HL-60 (cell line): Measurements from ENCODE around the gene CFAP92.

Source experiments
- DNase-seq, 2 experiments: peaks; one replicate each; pipeline ENCODE4 v3.0.0-alpha.2; 2010 to 2020; ENCODE audit warnings: low read depth in 1 of 2, low spot score in 1 of 2
- H3K27ac ChIP-seq: fragments of 250-450 bp; sonication (Bioruptor Pico); replicated peaks from 2 replicates; pipeline ENCODE4 v1.5.1; 2020; ENCODE audit warnings: mild to moderate bottlenecking, moderate library complexity
- H3K27me3 ChIP-seq: fragments of 250-450 bp; sonication (Bioruptor Pico); 2 replicates; pipeline ENCODE4 v1.5.1; 2021; ENCODE audit warnings: mild to moderate bottlenecking, moderate library complexity; ENCODE audit not compliant: insufficient read depth, poor library complexity, severe bottlenecking
- H3K4me3 ChIP-seq: replicated peaks from 2 replicates; pipeline ENCODE4 v1.5.1; 2011; ENCODE audit warnings: mild to moderate bottlenecking, control low read depth, low read length; ENCODE audit not compliant: insufficient read depth
- GABPA ChIP-seq: IDR thresholded peaks from 2 replicates; pipeline ENCODE4 v1.6.1; 2012; ENCODE audit warnings: low read depth
- POLR2AphosphoS5 ChIP-seq: IDR thresholded peaks from 2 replicates; pipeline ENCODE4 v1.6.1; 2012; ENCODE audit warnings: low read depth
- SPI1 ChIP-seq: IDR thresholded peaks from 2 replicates; pipeline ENCODE4 v1.6.1; 2012; ENCODE audit warnings: low read depth, mild to moderate bottlenecking, borderline replicate concordance
- TF ChIP-seq, protein P1 (sequence below): IDR thresholded peaks from 2 replicates; pipeline ENCODE4 v1.6.1; 2012; ENCODE audit warnings: low read depth; ENCODE audit not compliant: insufficient replicate concordance
- TF ChIP-seq, protein P2 (sequence below): IDR thresholded peaks from one replicate; pipeline ENCODE4 v1.5.1; 2011; ENCODE audit warnings: low read length, control low read depth, inconsistent platforms; ENCODE audit not compliant: insufficient read depth

The CFAP92 gene

DNA sequence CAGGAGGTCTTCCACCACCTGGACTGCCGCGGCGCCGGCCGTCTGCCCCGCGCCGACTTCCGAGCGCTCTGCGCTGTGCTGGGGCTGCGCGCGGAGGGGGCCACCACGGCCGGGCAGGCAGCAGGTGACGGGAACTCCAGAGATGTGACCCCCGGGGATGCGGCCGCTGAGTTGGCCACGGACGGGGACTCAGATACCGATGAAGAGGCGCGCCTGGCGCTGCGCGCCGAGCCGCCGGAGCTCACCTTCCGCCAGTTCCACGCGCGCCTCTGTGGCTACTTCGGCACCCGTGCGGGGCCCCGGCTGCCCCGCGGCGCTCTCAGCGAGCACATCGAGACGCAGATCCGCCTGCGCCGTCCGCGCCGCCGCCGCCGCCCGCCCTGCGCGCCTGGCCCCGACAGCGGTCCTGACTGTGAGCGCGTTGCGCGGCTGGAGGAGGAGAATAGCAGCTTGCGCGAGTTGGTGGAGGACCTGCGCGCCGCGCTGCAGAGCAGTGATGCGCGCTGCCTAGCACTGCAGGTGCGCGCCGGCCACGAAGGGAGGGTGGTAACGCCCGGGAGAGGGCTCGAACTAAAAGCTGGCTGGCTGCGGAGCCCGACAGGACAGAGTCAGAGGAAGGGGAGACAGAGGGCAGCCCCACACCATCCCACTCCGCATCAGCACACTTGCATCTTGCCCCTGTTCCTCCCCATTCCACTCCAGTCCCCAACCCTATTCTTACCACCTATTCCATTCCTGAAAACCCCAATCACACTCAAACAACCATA is 8.1 kb upstream of the CFAP92 start:
- TF ChIP-seq POLR2AphosphoS5 (no peak), GABPA (no peak), SPI1 (no peak)
- TF ChIP-seq, protein P1, sequence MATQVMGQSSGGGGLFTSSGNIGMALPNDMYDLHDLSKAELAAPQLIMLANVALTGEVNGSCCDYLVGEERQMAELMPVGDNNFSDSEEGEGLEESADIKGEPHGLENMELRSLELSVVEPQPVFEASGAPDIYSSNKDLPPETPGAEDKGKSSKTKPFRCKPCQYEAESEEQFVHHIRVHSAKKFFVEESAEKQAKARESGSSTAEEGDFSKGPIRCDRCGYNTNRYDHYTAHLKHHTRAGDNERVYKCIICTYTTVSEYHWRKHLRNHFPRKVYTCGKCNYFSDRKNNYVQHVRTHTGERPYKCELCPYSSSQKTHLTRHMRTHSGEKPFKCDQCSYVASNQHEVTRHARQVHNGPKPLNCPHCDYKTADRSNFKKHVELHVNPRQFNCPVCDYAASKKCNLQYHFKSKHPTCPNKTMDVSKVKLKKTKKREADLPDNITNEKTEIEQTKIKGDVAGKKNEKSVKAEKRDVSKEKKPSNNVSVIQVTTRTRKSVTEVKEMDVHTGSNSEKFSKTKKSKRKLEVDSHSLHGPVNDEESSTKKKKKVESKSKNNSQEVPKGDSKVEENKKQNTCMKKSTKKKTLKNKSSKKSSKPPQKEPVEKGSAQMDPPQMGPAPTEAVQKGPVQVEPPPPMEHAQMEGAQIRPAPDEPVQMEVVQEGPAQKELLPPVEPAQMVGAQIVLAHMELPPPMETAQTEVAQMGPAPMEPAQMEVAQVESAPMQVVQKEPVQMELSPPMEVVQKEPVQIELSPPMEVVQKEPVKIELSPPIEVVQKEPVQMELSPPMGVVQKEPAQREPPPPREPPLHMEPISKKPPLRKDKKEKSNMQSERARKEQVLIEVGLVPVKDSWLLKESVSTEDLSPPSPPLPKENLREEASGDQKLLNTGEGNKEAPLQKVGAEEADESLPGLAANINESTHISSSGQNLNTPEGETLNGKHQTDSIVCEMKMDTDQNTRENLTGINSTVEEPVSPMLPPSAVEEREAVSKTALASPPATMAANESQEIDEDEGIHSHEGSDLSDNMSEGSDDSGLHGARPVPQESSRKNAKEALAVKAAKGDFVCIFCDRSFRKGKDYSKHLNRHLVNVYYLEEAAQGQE = no peak
- TF ChIP-seq, protein P2, sequence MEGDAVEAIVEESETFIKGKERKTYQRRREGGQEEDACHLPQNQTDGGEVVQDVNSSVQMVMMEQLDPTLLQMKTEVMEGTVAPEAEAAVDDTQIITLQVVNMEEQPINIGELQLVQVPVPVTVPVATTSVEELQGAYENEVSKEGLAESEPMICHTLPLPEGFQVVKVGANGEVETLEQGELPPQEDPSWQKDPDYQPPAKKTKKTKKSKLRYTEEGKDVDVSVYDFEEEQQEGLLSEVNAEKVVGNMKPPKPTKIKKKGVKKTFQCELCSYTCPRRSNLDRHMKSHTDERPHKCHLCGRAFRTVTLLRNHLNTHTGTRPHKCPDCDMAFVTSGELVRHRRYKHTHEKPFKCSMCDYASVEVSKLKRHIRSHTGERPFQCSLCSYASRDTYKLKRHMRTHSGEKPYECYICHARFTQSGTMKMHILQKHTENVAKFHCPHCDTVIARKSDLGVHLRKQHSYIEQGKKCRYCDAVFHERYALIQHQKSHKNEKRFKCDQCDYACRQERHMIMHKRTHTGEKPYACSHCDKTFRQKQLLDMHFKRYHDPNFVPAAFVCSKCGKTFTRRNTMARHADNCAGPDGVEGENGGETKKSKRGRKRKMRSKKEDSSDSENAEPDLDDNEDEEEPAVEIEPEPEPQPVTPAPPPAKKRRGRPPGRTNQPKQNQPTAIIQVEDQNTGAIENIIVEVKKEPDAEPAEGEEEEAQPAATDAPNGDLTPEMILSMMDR = no peak
- peaks cover 28% of the 10 kb centered on the region for H3K27me3 ChIP-seq
- H3K4me3 ChIP-seq = peak overlapping the region; percentile 28
- no peak overlapping the region for H3K27ac ChIP-seq
- DNase-seq = peak in 1 of 2 experiments; percentile 33

DNA sequence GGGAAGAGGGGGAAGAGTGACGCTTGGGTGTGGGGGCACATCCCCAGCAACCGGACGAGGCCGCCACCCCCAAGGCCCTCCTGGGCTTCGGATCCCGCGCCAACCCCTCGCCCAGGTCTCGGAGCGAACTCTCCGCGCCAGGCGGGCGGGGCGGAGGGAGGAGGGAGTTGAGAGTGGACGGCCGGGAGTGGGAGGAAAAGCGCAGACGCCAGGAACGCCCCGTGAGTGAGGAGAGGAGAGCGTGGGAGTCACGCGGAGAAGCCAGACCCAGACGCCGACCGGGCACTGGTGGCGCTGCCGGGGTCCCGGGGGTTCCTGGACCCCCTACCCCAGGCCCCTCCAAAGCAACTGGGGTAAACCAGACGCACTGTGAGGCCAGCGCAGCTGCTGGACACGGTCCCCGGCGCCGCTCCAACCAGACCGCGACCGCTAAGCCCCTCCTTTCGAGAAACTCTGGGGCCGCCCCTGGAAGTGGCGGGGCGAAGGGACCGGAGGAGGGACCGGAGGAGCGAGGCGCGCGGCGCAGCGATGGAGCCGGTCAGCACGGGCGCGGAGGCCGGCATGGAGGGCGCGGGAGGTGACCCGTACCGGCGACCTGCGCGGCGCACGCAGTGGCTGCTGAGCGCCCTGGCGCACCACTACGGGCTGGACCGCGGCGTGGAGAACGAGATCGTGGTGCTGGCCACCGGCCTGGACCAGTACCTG is 7.4 kb upstream of the CFAP92 start, which contains the start of gene EFCC1:
Gene EFCC1, plus strand, starts transcription at position 204 of the 705 bp plus-strand sequence. Its CDS starts 325 bp downstream, at position 529.
- no peak within 1 kb of the TSS for H3K27ac ChIP-seq
- no peak for TF ChIP-seq SPI1
- TF ChIP-seq, protein P1 = no peak
- no peak for TF ChIP-seq POLR2AphosphoS5
- TF ChIP-seq, protein P2 = no peak
- TF ChIP-seq GABPA = no peak
- H3K27me3 ChIP-seq = peaks cover 28% of the 10 kb centered on the region
- H3K4me3 ChIP-seq = peak within 1 kb of the TSS; percentile 28
- no peak for DNase-seq

DNA sequence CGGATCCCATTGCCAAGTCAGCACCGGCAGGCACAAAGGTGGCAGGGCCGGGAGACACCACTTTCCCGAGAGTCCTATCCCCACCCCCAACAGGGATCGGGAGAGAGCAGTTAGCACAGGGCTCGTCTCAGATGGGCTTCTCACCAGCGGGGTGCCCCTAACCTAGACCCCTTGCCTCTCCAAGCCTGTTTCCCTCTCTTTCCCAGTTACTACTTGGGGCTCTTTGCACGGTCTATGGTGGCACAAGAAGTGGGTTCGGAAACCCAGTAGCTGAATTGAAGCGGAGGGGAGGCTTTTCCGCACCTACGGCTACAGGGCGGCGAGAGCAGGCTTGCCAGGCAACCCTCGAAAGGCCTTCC is 6.8 kb upstream of the CFAP92 start:
- Histone ChIP-seq H3K27ac (no peak overlapping the region), H3K4me3 (no peak overlapping the region), H3K27me3 (peaks cover 28% of the 10 kb centered on the region)
- TF ChIP-seq, protein P1 = no peak
- TF ChIP-seq SPI1 = no peak
- TF ChIP-seq, protein P2 = no peak
- TF ChIP-seq GABPA = no peak
- no peak for TF ChIP-seq POLR2AphosphoS5
- DNase-seq = no peak
